Astrocyte of the cerebellum (primary cell): Measurements from ENCODE around the gene TGFB3.

Experiments used
- DNase-seq: peaks from one replicate; pipeline ENCODE4 v3.0.0-alpha.2; 2011; ENCODE audit warnings: low read depth
- H3K4me3 ChIP-seq: 2 replicates; pipeline ENCODE4 v1.5.1; 2011; ENCODE audit warnings: mild to moderate bottlenecking, low read depth, low read length, moderate library complexity
- in situ Hi-C: cut with HindIII; loops from 2 replicates; pipeline ENCODE4 v1.10.0; 2017; ENCODE audit warnings: low sequenced_read_pairs
- TF ChIP-seq, protein P1 (sequence below): IDR thresholded peaks from 2 replicates; pipeline ENCODE4 v1.5.1; 2012; ENCODE audit warnings: low read length, low read depth, moderate library complexity, mild to moderate bottlenecking; ENCODE audit errors: missing control alignments

Gene TGFB3

DNA sequence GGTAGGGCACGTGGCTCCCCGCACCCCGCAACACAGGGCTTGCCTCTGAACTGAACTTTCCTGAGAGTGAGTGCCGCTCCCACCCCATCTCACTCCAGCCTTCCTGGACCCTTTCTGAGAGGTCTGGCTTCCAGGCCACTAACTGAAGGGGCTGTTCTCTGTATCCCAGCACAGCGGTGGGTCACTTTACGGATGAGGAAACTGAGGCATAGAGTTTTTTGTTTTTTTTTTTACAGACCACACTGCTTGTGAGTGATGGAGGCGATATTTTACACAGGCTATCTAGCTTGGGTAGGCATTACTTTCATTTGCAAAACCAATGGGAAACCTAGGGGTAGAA lies 1.2 kb upstream of the TGFB3 start:
- DNase-seq: no peak
- peak overlapping the region; percentile 62 for H3K4me3 ChIP-seq
- TF ChIP-seq, protein P1, sequence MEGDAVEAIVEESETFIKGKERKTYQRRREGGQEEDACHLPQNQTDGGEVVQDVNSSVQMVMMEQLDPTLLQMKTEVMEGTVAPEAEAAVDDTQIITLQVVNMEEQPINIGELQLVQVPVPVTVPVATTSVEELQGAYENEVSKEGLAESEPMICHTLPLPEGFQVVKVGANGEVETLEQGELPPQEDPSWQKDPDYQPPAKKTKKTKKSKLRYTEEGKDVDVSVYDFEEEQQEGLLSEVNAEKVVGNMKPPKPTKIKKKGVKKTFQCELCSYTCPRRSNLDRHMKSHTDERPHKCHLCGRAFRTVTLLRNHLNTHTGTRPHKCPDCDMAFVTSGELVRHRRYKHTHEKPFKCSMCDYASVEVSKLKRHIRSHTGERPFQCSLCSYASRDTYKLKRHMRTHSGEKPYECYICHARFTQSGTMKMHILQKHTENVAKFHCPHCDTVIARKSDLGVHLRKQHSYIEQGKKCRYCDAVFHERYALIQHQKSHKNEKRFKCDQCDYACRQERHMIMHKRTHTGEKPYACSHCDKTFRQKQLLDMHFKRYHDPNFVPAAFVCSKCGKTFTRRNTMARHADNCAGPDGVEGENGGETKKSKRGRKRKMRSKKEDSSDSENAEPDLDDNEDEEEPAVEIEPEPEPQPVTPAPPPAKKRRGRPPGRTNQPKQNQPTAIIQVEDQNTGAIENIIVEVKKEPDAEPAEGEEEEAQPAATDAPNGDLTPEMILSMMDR: no peak
- in situ Hi-C loops: no loop called here

DNA sequence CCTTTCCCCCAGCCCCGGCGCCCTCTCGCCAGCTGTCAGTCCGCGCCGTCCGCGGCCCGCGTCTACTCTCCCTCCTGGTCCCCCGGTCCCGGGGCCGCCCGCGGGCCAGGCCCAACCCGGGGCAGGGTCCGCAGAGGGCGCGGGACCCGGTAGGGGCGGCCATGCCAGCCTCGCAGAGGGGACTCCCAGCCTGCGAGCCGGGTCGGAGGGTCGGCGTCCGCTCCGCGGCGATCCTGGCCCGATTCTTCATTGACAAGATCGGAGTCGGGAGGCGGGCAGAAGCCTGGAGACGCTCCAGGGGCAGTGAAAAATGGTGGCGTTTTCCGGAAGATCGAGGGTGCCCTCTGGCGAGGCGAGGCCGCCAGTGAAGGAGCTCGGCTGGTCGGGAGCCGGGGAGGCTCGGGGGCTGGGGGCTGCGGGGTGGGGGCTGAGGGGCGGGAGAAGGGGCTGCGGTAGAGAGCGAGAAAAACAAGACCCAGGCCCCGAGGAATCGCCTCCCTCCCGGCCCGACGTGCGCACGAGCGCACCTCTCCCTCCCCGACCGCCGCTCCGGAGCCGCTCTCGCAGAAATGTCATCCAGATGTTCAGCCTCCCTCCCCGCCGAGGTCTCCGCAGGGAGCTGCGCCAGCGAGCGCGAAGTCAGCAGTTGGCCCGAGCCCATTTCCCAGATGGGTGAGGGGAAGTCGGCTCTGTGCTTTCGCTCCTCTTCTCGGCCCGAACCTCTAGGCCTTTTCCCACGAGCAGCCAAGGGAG lies 647 bp upstream of the TGFB3 start:
- TF ChIP-seq, protein P1: peak; percentile 61
- H3K4me3 ChIP-seq: peak overlapping the region; percentile 62
- peak; percentile 51 for DNase-seq
- in situ Hi-C loops: no loop called here

DNA sequence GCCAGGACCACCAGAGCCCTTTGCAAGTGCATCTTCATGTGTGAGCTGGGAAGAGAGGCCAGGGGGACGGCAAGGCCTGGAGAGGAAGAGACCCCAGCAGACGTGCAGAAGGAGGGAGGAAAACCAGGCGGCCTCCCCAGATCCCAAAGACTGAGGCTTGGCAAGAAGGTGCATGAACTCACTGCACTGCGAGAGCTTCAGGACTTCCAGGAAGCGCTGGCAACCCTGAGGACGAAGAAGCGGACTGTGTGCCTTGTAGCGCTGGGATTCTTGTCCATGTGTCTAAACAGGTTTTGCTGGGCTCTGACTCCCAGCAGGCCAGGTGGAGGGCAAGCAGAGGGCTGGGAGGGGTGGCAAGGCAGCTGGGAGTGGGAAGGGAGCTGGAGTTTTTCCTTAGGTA lies 939 bp downstream of the TGFB3 start:
- peak overlapping the region; percentile 62 for H3K4me3 ChIP-seq
- TF ChIP-seq, protein P1: no peak
- no peak for DNase-seq
- in situ Hi-C loops: no loop called here

DNA sequence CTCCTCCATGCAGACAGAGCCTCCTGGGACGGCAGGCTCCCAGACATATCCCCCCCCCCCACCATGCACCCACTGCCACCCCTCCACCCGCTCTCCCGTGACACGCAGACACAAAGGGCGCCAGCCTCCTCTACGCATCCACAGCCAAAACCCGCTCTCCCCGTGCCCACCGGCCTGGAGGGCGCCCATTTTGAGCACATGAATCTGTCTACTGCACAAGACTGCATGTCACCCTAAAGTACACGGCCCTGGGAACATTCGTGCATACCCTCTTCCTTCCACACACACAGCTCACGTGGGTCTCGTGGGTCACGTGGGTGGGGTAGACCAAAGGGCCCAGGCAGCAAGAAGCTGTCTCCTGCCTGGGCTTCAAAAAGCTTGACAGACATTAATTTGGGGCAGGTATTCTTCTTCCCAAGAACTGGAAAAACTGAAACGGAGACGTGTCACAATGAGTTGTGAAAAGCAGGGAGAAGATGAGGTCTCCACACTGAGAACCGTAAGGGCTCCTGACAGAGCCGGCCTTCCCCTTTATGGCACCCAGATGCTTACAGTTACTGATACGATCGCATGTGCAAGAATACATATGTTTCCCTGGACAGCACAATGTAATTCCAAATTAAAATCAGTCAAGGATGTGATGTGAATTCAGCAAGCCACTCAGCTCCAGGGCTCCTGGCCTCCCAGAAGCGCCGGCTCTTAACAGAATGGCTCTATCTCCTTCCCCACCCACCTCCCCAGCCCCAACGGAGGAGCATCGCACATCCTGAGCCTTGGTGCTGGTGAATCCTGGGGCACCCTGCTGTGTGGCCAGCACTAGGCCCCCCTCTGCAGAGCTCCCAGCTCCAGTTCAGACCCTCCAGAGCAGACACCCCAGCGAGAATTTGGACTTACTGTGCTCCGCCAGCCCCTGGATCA lies 1.9 kb downstream of the TGFB3 start:
- no peak for DNase-seq
- in situ Hi-C loops: loop anchor here (5.0 kb wide), 1 partner anchor 268 kb away; no protein-coding TSS in a partner anchor
- TF ChIP-seq, protein P1: no peak
- peak overlapping the region; percentile 62 for H3K4me3 ChIP-seq

DNA sequence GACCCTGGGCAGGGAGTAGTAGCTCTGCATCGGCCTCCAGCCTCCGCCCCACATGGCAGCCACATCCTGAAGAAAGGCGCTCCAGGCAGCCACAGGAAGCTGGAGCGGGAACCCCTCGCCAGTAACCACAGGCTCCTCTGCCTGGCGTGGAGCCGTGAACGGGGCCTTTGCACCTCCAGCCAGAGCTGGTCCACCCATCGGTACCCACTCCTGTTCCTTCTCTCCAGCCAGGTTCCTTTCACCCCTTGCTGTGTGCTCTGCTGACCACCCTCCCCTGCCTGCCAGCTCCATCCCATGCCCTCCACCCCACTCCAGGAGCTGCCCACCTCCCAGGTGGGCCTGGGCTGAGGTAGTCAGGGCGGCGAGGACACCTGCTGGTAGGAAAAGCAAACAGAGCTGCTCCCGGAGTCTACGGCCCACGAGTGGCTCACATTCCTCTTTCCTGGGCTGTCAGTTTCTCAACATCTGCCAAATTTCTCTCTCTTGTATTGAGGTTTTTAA lies 2.7 kb downstream of the TGFB3 start:
- TF ChIP-seq, protein P1: peak; percentile 78
- H3K4me3 ChIP-seq: peak overlapping the region; percentile 62
- no peak for DNase-seq
- in situ Hi-C loops: loop anchor here (5.0 kb wide), 1 partner anchor 267 kb away; no protein-coding TSS in a partner anchor

DNA sequence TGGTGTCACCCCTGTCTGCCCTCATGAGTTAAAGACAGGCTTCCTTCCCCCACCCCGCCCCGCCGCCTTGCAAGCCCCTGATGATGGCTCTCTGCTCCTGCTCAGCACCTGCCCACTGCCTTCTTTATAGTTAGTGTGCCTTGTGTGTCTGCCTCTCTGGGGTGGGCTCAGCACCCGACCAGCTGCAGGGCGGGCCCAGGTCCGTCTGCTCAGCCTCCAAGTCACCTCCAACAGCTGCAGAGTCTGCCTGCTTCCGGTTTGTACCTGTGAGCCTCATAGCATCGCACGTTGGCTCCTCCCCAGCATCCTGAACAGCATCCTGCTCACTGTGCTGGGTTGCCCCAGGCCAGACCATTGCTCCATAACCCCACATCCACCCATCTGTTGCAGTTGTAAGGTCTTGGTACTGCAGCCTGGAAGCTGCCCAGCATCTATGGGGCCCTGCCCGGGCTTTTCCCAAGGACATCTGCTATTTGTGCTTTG lies 3.5 kb downstream of the TGFB3 start:
- DNase-seq: no peak
- TF ChIP-seq, protein P1: no peak
- in situ Hi-C loops: loop anchor here (5.0 kb wide), 1 partner anchor 266 kb away; no protein-coding TSS in a partner anchor
- H3K4me3 ChIP-seq: no peak overlapping the region
